Measurements from ENCODE around the gene B3GALT5. TPM values are rescaled to one million over a fixed set of nuclear protein-coding genes. Genes with fewer than 3 reads are reported as not detected.

Gene B3GALT5
- total and polyA plus RNA-seq, 10 donors, result 0.02 to 0.34 (median 0.13) TPM; not detected in 1

DNA sequence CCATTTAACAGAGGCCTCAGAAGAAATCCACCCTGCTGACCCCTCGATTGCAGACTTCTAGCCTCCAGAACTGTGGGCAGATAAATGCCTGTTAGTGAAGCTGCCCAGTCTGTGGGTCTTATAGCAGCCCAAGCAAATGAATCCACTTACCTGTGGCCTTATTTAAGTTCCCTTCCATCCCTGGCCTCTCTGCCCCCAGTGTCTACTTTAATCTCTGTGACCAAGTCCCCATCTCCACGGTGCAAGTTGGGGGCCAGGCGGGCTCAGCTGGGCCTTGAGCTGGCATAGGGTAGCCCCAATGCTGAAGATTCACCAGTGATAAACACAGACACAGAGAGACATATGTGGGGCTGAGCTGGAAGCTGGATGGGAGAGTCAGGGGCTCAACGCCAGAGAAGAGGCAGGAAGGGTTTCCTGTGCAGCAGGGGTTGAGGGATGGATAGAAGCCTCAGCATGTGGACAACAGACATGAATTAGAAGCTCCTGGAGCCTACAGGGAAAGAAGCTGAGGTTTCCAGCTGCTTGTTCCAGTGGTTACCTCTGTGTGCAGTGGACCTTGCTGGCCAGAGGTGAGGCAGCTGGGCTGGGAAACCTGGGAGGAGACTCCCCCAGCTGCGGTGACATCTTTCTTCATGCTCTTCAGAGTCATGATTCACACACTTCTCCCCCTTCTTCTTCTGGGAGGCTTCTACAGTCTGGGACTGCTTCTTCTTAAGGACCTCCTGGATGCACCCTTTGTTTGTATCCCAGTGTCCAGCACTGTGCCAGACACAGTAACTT is 13.4 kb upstream of the B3GALT5 start:
- WGBS, 5 donors, result 83 to 95% (median 87%) methylated on average over 5 of the region's 5 CpGs
- Histone ChIP-seq H3K4me3 (no peak overlapping the region), H3K9me3 (peaks cover 0 to 7% (median 0%) of the 10 kb centered on the region in 8 donors), H3K27ac (no peak overlapping the region), H3K27me3 (replicated peaks in 1 of 7) (peaks cover 0 to 6% (median 0%) of the 10 kb centered on the region in 7 donors), H3K36me3 (no peaks in the 10 kb centered on the region), H3K4me1 (no peaks in the 10 kb centered on the region)
- no peak for DNase-seq
- intact Hi-C loops (cut with DNase I; ENCODE audit: low total_unique reads), result no loop called here
- TF ChIP-seq POLR2AphosphoS5 (IDR thresholded peaks at IDR 0.05), result no peak
- TF ChIP-seq, protein P1, sequence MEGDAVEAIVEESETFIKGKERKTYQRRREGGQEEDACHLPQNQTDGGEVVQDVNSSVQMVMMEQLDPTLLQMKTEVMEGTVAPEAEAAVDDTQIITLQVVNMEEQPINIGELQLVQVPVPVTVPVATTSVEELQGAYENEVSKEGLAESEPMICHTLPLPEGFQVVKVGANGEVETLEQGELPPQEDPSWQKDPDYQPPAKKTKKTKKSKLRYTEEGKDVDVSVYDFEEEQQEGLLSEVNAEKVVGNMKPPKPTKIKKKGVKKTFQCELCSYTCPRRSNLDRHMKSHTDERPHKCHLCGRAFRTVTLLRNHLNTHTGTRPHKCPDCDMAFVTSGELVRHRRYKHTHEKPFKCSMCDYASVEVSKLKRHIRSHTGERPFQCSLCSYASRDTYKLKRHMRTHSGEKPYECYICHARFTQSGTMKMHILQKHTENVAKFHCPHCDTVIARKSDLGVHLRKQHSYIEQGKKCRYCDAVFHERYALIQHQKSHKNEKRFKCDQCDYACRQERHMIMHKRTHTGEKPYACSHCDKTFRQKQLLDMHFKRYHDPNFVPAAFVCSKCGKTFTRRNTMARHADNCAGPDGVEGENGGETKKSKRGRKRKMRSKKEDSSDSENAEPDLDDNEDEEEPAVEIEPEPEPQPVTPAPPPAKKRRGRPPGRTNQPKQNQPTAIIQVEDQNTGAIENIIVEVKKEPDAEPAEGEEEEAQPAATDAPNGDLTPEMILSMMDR (IDR thresholded peaks at IDR 0.05 in 8 of 11, conservative IDR thresholded peaks at IDR 0.05 in 3 of 11), result no peak
- no peak for TF ChIP-seq POLR2A (IDR thresholded peaks at IDR 0.05)

DNA sequence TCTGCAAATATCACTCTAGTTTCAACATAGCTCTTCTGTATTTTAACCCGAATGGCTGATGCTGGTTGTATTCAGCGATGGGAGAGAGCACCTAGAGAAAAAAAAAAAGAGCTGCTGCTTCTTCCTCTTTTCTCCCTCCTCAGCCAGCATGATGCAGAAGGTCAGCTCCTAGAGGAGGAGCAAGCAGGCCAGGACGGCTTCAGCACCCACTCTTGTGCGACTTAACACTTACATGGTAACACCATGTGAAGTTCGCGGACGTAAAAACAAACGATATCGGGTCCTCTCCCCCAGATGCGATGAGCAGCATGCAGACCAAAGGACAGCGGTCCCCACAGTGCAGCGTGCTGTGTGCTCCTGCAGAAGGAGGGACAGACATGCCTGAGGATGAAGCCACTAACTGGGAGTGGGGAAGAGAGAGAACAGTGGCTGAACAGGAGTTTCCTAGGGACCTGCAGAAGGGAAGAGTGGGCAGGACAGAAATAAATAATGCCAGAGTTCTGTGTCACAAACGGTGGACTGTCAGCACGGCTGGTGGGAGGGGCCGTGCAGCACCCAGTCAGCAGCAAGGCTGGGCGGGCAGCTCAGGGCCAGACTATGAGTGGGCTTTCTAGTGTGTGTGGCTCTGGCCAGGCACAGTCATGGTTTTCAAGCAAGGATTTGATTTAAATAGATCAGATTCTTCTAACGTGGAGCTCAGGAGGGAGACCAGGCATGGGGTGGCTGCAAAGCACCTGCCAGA is 11.4 kb upstream of the B3GALT5 start:
- H3K27ac ChIP-seq, result no peak overlapping the region
- 60 to 67% (median 63%) methylated on average over 17 of the region's 17 CpGs for WGBS, 5 donors
- H3K27me3 ChIP-seq (replicated peaks in 1 of 7), result peaks cover 0 to 6% (median 0%) of the 10 kb centered on the region in 7 donors
- no peaks in the 10 kb centered on the region for H3K9me3 ChIP-seq
- H3K4me3 ChIP-seq, result no peak overlapping the region
- intact Hi-C loops (cut with DNase I; ENCODE audit: low total_unique reads), result no loop called here
- no peaks in the 10 kb centered on the region for H3K36me3 ChIP-seq
- no peak for DNase-seq
- TF ChIP-seq POLR2A (IDR thresholded peaks at IDR 0.05) (no peak), POLR2AphosphoS5 (IDR thresholded peaks at IDR 0.05) (no peak)
- TF ChIP-seq, protein P1 (IDR thresholded peaks at IDR 0.05 in 8 of 11, conservative IDR thresholded peaks at IDR 0.05 in 3 of 11), result no peak
- no peaks in the 10 kb centered on the region for H3K4me1 ChIP-seq

DNA sequence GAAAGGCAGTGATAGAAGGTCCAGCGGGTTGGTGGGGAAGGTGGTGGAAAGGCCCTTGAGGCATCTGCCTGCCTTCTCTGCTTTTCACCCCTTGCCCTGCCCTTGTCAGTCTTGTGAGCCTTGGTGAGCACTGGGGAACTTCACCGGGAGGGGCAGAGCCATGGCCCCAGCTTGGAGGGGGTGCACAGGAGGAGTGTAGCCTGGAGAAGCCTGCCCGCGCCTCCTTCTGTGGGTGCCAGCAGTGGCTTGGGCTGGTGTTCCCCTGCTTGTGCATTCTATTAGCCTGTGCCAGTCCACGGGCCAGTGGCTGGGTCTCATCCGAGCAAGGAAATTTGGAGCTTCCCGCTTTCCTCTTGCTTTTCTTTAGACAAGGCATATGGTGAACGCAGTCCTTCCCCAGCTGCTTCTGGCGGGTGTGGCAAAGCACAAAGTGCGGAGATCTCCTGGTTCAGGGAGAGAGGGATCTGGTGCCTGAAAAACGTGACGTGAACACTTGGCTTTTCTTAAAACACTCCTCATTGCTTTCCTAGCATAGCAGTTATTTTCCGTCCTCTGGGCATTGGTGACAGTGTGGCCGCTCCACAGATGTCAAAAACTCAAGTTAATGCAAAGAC is 10.6 kb upstream of the B3GALT5 start:
- intact Hi-C loops (cut with DNase I; ENCODE audit: low total_unique reads), result no loop called here
- Histone ChIP-seq H3K4me3 (no peak overlapping the region), H3K4me1 (no peaks in the 10 kb centered on the region), H3K9me3 (no peaks in the 10 kb centered on the region), H3K27me3 (replicated peaks in 1 of 7) (peaks cover 0 to 6% (median 0%) of the 10 kb centered on the region in 7 donors), H3K27ac (no peak overlapping the region), H3K36me3 (no peaks in the 10 kb centered on the region)
- 85 to 95% (median 87%) methylated on average over 11 to 14 of the region's 14 CpGs for WGBS, 5 donors
- DNase-seq, result no peak
- TF ChIP-seq POLR2AphosphoS5 (IDR thresholded peaks at IDR 0.05), result no peak
- TF ChIP-seq, protein P1 (IDR thresholded peaks at IDR 0.05 in 8 of 11, conservative IDR thresholded peaks at IDR 0.05 in 3 of 11), result no peak
- no peak for TF ChIP-seq POLR2A (IDR thresholded peaks at IDR 0.05)

Data from spleen (tissue), 11 donors.